T-helper 1 cell treated with Interleukin-12 subunit alpha and Interleukin-12 subunit beta and Interleukin-4 antibody, amounts not matched to agents 30 ng/mL and 1 ng/mL, for 36 hours (primary cell): ENCODE measurements around the gene PALB2. TPM values are rescaled to one million over a fixed set of nuclear protein-coding genes. Genes with fewer than 3 reads are reported as not detected.

Source experiments
- intact Hi-C: fragments of 100-400 bp; cut with micrococcal nuclease; formaldehyde crosslinking; loops from one replicate; pipeline ENCODE4 v1.15.1; 2024
- total RNA-seq: library from RNA; stranded (reverse); gene quantifications from 2 replicates; pipeline ENCODE4 v1.2.3, GENCODE V29; 2022

PALB2 gene
- 26.8 and 27.2 TPM in 2 replicates for total RNA-seq

GRCh38 chr16:23640931-23641765 is at the start of gene PALB2, which contains the start of gene DCTN5:
PALB2 (minus strand) TSS chr16:23641310; CDS start chr16:23641157, 153 bp downstream.
DCTN5 (plus strand) TSS chr16:23641466; CDS start chr16:23641543, 77 bp downstream.
- intact Hi-C loops: loop anchor here (1.0 to 5.0 kb wide), 7 partner anchors 37 to 1091 kb away; partner anchors contain the start of genes COG7, EARS2, GGA2 and NDUFAB1

GRCh38 chr16:23689442-23690187 is 48.5 kb upstream of the PALB2 start:
- intact Hi-C loops: no loop called here

GRCh38 chr16:23687034-23687808 is 46.1 kb upstream of the PALB2 start:
- intact Hi-C loops: no loop called here

GRCh38 chr16:23683487-23683886 is 42.4 kb upstream of the PALB2 start:
- intact Hi-C loops: no loop called here

GRCh38 chr16:23682181-23682580 is 41.1 kb upstream of the PALB2 start:
- intact Hi-C loops: no loop called here

GRCh38 chr16:23679986-23680336 is 38.9 kb upstream of the PALB2 start:
- intact Hi-C loops: loop anchor here (5.0 to 10.0 kb wide), 3 partner anchors 173 to 335 kb away; partner anchors contain the start of gene COG7

GRCh38 chr16:23679274-23679985 is 38.3 kb upstream of the PALB2 start:
- intact Hi-C loops: loop anchor here (5.0 to 10.0 kb wide), 3 partner anchors 172 to 335 kb away; partner anchors contain the start of gene COG7

GRCh38 chr16:23678430-23679273 is 37.5 kb upstream of the PALB2 start, which contains the start of gene PLK1:
PLK1 (plus strand) TSS chr16:23678889; CDS start chr16:23678933, 44 bp downstream.
- intact Hi-C loops: loop anchor here (1.0 to 10.0 kb wide), 9 partner anchors 8 to 861 kb away; partner anchors contain the start of genes COG7, DCTN5, EARS2 and NDUFAB1

GRCh38 chr16:23676924-23677480 is 35.9 kb upstream of the PALB2 start:
- intact Hi-C loops: loop anchor here (5.0 to 10.0 kb wide), 3 partner anchors 170 to 338 kb away; partner anchors contain the start of gene COG7

- intact Hi-C loops: loop anchor here (10.0 kb wide), 2 partner anchors 219 to 341 kb away; partner anchors contain the start of gene COG7
Measured at GRCh38 chr16:23673971-23674614, 33.0 kb upstream of the PALB2 start.

- intact Hi-C loops: loop anchor here (1.0 to 10.0 kb wide), 3 partner anchors 8 to 345 kb away; partner anchors contain the start of genes COG7 and PLK1
Measured at GRCh38 chr16:23670137-23670776, 29.1 kb upstream of the PALB2 start.

GRCh38 chr16:23668873-23669272 is 27.8 kb upstream of the PALB2 start:
- intact Hi-C loops: no loop called here

- intact Hi-C loops: no loop called here
Measured at GRCh38 chr16:23668225-23668624, 27.1 kb upstream of the PALB2 start.

- intact Hi-C loops: no loop called here
Measured at GRCh38 chr16:23667355-23667659, 26.2 kb upstream of the PALB2 start.

- intact Hi-C loops: no loop called here
Measured at GRCh38 chr16:23666571-23667354, 25.7 kb upstream of the PALB2 start.

- intact Hi-C loops: no loop called here
Measured at GRCh38 chr16:23663918-23664317, 22.8 kb upstream of the PALB2 start.

- intact Hi-C loops: no loop called here
Measured at GRCh38 chr16:23651943-23652468, 10.9 kb upstream of the PALB2 start.
